ENCODE data around the gene NTM. TPM values are rescaled to one million over a fixed set of nuclear protein-coding genes. Genes with fewer than 3 reads are reported as not detected.

NTM gene
- total and polyA plus RNA-seq, 5 donors = 35.0 to 148 (median 88.2) TPM

DNA sequence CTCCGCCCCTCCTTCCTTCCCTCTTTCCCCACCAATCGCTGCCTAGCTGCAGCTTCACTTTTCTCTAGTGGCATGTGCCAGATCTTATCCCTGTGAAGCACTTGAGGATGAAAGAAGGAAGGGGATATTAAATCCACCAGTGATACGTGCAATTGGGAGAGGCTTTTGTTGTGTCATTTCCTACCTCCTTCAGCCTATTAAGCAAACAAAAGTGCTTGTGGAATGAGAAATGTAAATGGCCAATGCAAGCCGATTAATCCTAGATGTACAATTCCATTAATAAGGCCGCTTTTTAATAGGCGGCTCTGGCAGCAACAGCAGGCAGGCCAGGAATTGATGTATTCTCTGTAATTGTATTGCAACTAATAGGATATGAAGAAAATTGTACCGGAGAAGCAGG lies 23.3 kb downstream of the NTM start:
- WGBS = 86% methylated on average over 7 of the region's 7 CpGs
- ATAC-seq (no peak), DNase-seq (no peak)
- intact Hi-C loops (cut with DNase I) = no loop called here
- Histone ChIP-seq H3K27me3 (ENCODE audit: control insufficient read depth, insufficient read depth) (no peaks in the 10 kb centered on the region), H3K9me3 (ENCODE audit: control insufficient read depth, low read length) (no peaks in the 10 kb centered on the region), H3K4me3 (ENCODE audit: low read length) (no peak overlapping the region), H3K27ac (ENCODE audit: low read length) (no peak overlapping the region), H3K4me1 (ENCODE audit: control insufficient read depth, insufficient read depth, low read length) (no peaks in the 10 kb centered on the region)

GRCh38 chr11:131397675-131398074 lies 27.3 kb downstream of the NTM start:
- Histone ChIP-seq H3K4me1 (ENCODE audit: control insufficient read depth, insufficient read depth, low read length) (no peaks in the 10 kb centered on the region), H3K27me3 (ENCODE audit: control insufficient read depth, insufficient read depth) (no peaks in the 10 kb centered on the region), H3K9me3 (ENCODE audit: control insufficient read depth, low read length) (no peaks in the 10 kb centered on the region), H3K27ac (ENCODE audit: low read length) (no peak overlapping the region), H3K4me3 (ENCODE audit: low read length) (no peak overlapping the region)
- ATAC-seq (no peak), DNase-seq (no peak)
- WGBS = 74% methylated on average over 3 of the region's 3 CpGs
- intact Hi-C loops (cut with DNase I) = no loop called here

GRCh38 chr11:131402040-131402439 lies 31.6 kb downstream of the NTM start:
- DNase-seq = no peak
- Histone ChIP-seq H3K9me3 (ENCODE audit: control insufficient read depth, low read length) (no peaks in the 10 kb centered on the region), H3K27ac (ENCODE audit: low read length) (no peak overlapping the region), H3K4me3 (ENCODE audit: low read length) (no peak overlapping the region), H3K27me3 (ENCODE audit: control insufficient read depth, insufficient read depth) (no peaks in the 10 kb centered on the region), H3K4me1 (ENCODE audit: control insufficient read depth, insufficient read depth, low read length) (no peaks in the 10 kb centered on the region)
- WGBS = 59% methylated on average over 1 of the region's 1 CpG
- intact Hi-C loops (cut with DNase I) = loop anchor here in 1 of 4 donors (10.0 kb wide), 1 partner anchor 263 kb away; no protein-coding TSS in a partner anchor
- ATAC-seq = no peak

GRCh38 chr11:131404010-131404409 lies 33.6 kb downstream of the NTM start:
- H3K27ac ChIP-seq (ENCODE audit: low read length) = no peak overlapping the region
- H3K4me1 ChIP-seq (ENCODE audit: control insufficient read depth, insufficient read depth, low read length) = no peaks in the 10 kb centered on the region
- ATAC-seq (no peak), DNase-seq (no peak)
- H3K9me3 ChIP-seq (ENCODE audit: control insufficient read depth, low read length) = no peaks in the 10 kb centered on the region
- H3K4me3 ChIP-seq (ENCODE audit: low read length) = no peak overlapping the region
- 87% methylated on average over 9 of the region's 9 CpGs for WGBS
- intact Hi-C loops (cut with DNase I) = loop anchor here in 1 of 4 donors (10.0 kb wide), 1 partner anchor 261 kb away; no protein-coding TSS in a partner anchor
- H3K27me3 ChIP-seq (ENCODE audit: control insufficient read depth, insufficient read depth) = no peaks in the 10 kb centered on the region

DNA sequence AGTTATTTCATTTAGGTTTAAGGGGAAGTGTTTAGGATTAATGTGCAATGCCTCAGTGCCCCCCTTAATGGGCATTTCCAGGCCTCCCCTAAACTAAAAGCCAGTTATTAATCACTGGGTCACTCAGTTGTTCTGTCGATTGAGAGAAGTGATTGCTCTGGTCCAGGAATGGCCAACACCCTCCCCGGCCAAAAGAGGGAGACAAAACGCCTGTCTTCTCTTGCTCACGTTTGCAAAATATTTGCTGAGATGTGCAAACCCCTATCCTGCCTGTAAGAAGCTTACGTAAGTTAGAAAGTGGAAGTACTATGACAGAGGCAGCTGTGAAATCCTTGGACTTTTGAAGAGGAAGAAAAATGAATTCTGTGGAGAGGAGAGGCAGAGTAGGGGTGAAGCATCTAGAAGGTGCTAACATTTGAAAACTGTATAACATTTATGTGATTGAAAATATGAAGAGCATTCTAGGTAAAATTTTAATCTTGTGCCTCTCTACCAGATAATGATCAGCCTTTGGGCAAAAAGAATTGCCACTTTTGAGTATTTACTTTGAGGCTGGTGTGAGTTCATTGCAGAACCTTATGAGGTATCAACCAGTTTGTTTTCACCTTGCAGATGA lies 37.7 kb downstream of the NTM start:
- Histone ChIP-seq H3K4me3 (ENCODE audit: low read length) (no peak overlapping the region), H3K9me3 (ENCODE audit: control insufficient read depth, low read length) (no peaks in the 10 kb centered on the region), H3K27ac (ENCODE audit: low read length) (no peak overlapping the region), H3K4me1 (ENCODE audit: control insufficient read depth, insufficient read depth, low read length) (no peaks in the 10 kb centered on the region), H3K27me3 (ENCODE audit: control insufficient read depth, insufficient read depth) (no peaks in the 10 kb centered on the region)
- intact Hi-C loops (cut with DNase I) = loop anchor here in 2 of 4 donors (5.0 to 10.0 kb wide), 2 partner anchors 94 to 257 kb away; no protein-coding TSS in a partner anchor
- WGBS = 40% methylated on average over 5 of the region's 5 CpGs
- no peak for DNase-seq
- peak; percentile 47 to 63 for ATAC-seq

GRCh38 chr11:131409345-131409744 lies 38.9 kb downstream of the NTM start:
- Histone ChIP-seq H3K27me3 (ENCODE audit: control insufficient read depth, insufficient read depth) (no peaks in the 10 kb centered on the region), H3K9me3 (ENCODE audit: control insufficient read depth, low read length) (no peaks in the 10 kb centered on the region), H3K27ac (ENCODE audit: low read length) (no peak overlapping the region), H3K4me3 (ENCODE audit: low read length) (no peak overlapping the region), H3K4me1 (ENCODE audit: control insufficient read depth, insufficient read depth, low read length) (no peaks in the 10 kb centered on the region)
- ATAC-seq = no peak
- intact Hi-C loops (cut with DNase I) = loop anchor here in 2 of 4 donors (5.0 to 10.0 kb wide), 2 partner anchors 93 to 255 kb away; no protein-coding TSS in a partner anchor
- WGBS = 70% methylated on average over 8 of the region's 8 CpGs
- no peak for DNase-seq

- H3K4me1 ChIP-seq (ENCODE audit: control insufficient read depth, insufficient read depth, low read length) = no peaks in the 10 kb centered on the region
- no peak overlapping the region for H3K4me3 ChIP-seq (ENCODE audit: low read length)
- DNase-seq (no peak), ATAC-seq (no peak)
- H3K9me3 ChIP-seq (ENCODE audit: control insufficient read depth, low read length) = no peaks in the 10 kb centered on the region
- H3K27me3 ChIP-seq (ENCODE audit: control insufficient read depth, insufficient read depth) = no peaks in the 10 kb centered on the region
- H3K27ac ChIP-seq (ENCODE audit: low read length) = no peak overlapping the region
- intact Hi-C loops (cut with DNase I) = loop anchor here in 3 of 4 donors (10.0 kb wide), 2 partner anchors 93 to 103 kb away; no protein-coding TSS in a partner anchor
- 48% methylated on average over 6 of the region's 6 CpGs for WGBS
Observed at GRCh38 chr11:131411636-131412035, 41.2 kb downstream of the NTM start.

- no peak for DNase-seq
- H3K4me1 ChIP-seq (ENCODE audit: control insufficient read depth, insufficient read depth, low read length) = no peaks in the 10 kb centered on the region
- H3K4me3 ChIP-seq (ENCODE audit: low read length) = no peak overlapping the region
- intact Hi-C loops (cut with DNase I) = loop anchor here in 3 of 4 donors (10.0 kb wide), 2 partner anchors 93 to 103 kb away; no protein-coding TSS in a partner anchor
- no peaks in the 10 kb centered on the region for H3K27me3 ChIP-seq (ENCODE audit: control insufficient read depth, insufficient read depth)
- no peak overlapping the region for H3K27ac ChIP-seq (ENCODE audit: low read length)
- 86% methylated on average over 1 of the region's 1 CpG for WGBS
- no peaks in the 10 kb centered on the region for H3K9me3 ChIP-seq (ENCODE audit: control insufficient read depth, low read length)
- no peak for ATAC-seq
Observed at GRCh38 chr11:131412061-131412460, 41.6 kb downstream of the NTM start.

DNA sequence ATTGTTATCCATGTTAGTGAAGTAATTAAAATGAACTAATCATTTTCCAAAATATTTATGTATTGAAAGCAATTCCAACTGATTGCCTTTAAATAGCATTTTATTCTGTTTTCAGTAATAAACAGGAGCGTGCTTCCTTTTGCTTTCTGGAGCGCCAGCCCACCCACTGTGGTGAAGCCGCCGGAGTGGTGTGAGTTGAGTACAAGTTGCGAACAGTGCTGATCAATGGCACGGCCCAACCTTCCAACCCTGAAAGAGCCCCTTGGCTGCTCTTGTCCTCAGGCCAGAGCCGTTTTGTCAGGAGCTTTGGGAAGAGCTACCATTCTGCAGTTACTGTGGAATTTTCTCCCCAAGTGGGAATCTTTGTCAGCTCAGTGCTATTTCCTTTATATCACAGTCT lies 42.8 kb downstream of the NTM start:
- Histone ChIP-seq H3K4me1 (ENCODE audit: control insufficient read depth, insufficient read depth, low read length) (no peaks in the 10 kb centered on the region), H3K9me3 (ENCODE audit: control insufficient read depth, low read length) (no peaks in the 10 kb centered on the region), H3K27me3 (ENCODE audit: control insufficient read depth, insufficient read depth) (no peaks in the 10 kb centered on the region), H3K27ac (ENCODE audit: low read length) (no peak overlapping the region), H3K4me3 (ENCODE audit: low read length) (no peak overlapping the region)
- ATAC-seq (no peak), DNase-seq (no peak)
- intact Hi-C loops (cut with DNase I) = loop anchor here in 3 of 4 donors (10.0 kb wide), 2 partner anchors 92 to 102 kb away; no protein-coding TSS in a partner anchor
- 88% methylated on average over 7 of the region's 7 CpGs for WGBS

DNA sequence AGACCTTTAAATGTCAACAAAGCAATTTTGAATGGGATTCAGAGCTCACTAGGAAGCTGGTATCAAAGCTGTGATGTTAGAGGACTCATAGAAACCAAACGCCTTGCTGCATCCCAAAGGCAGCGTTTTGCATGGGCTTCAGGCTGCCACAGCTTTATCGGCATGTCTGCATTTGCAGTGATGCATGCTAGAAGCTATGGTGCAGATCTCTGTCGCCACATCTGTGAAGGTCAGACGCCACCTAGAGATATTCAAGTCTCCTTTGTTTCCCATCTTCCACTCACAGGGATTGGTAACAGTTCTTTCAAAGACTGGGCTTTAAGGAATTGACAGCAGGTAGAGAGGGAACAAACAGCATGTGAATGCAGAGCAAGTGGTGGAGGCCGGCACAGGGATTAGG lies 47.8 kb downstream of the NTM start:
- no peaks in the 10 kb centered on the region for H3K27me3 ChIP-seq (ENCODE audit: control insufficient read depth, insufficient read depth)
- no peak for DNase-seq
- H3K4me3 ChIP-seq (ENCODE audit: low read length) = no peak overlapping the region
- intact Hi-C loops (cut with DNase I) = loop anchor here in 3 of 4 donors (10.0 kb wide), 2 partner anchors 87 to 97 kb away; no protein-coding TSS in a partner anchor
- H3K4me1 ChIP-seq (ENCODE audit: control insufficient read depth, insufficient read depth, low read length) = no peaks in the 10 kb centered on the region
- no peaks in the 10 kb centered on the region for H3K9me3 ChIP-seq (ENCODE audit: control insufficient read depth, low read length)
- no peak for ATAC-seq
- no peak overlapping the region for H3K27ac ChIP-seq (ENCODE audit: low read length)
- WGBS = 74% methylated on average over 6 of the region's 6 CpGs

- DNase-seq (no peak), ATAC-seq (no peak)
- Histone ChIP-seq H3K27ac (ENCODE audit: low read length) (no peak overlapping the region), H3K4me1 (ENCODE audit: control insufficient read depth, insufficient read depth, low read length) (no peaks in the 10 kb centered on the region), H3K4me3 (ENCODE audit: low read length) (no peak overlapping the region), H3K27me3 (ENCODE audit: control insufficient read depth, insufficient read depth) (no peaks in the 10 kb centered on the region), H3K9me3 (ENCODE audit: control insufficient read depth, low read length) (no peaks in the 10 kb centered on the region)
- intact Hi-C loops (cut with DNase I) = no loop called here
- WGBS = 89% methylated on average over 10 of the region's 10 CpGs
Observed at GRCh38 chr11:131421066-131421855, 50.8 kb downstream of the NTM start.
